Measurements from ENCODE around the gene NR2F1-AS1. TPM values are rescaled to one million over a fixed set of nuclear protein-coding genes. Genes with fewer than 3 reads are reported as not detected.

NR2F1-AS1 gene
- total RNA-seq, 1 donor from 2014 or later = 0.84 TPM

DNA sequence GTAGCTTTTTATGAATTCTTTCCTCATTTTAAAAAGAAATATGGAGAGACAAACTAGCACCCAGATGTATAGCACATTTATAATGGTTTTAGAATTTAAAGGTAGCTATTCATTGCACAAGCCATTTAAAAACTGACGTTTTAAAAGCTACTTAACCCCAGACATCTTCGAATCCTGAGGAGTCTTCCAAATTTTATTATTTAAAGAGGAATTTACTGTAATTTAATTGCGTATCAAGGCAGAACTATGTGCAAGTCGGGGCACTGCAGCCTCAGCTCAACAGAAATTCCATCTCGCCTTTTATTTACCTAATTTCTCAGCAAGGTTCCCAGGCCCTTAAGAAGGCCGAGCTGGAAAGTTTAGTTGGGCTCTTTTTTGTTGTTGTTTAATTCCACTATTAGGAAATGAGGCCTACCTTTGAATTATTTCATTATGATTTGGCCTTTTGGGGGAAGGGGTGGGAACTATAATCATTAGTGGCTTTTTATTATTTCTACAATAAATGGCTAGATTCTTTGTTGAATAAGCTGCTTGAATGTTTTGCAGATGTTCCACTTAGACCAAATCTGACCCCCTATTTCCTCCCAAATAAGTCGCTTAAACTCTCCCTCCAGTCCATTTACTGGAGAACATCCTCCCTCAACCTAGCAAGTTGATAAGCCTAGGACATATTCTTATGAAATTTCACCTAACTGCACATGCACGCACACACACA is 22.2 kb upstream of the NR2F1-AS1 start:
- no peak for ATAC-seq

DNA sequence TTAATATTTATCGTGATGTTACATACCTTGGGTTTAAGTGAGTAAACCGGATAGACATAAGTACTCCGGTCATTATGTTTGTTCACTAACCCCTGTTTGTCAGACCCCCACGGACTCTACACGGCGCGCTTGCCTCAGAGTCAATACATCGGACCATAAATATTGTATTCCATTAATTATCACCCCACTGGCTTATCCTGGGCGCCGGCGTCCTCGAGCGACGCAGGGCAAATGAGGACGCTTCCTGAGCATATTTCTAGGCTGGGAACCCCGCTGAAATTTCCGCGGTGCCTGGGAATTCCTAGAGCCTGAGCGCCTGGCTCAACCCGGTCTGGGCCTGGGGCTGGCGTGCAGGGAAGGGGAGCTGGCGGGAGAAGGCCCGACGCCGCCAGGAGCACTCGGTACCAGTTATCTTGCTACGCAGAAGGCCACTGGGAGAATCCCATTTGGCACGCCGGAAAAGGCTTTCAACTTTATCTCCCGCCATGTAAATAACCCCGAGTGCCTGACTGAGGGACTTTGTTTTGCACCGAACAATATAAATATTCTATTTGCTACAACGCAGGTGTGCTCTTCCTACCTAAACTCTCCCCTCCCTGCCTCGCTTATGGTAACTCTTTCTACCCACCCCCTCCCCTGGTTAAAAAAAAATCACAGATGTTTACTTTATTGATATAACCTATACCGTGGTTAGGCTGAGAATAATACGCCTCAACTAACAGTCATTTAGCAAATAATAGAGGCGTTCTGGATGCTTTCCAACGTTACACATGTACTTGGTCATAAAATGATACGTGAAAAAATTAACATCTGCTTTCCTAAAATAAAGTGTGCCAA is 21.4 kb upstream of the NR2F1-AS1 start:
- ATAC-seq = no peak

DNA sequence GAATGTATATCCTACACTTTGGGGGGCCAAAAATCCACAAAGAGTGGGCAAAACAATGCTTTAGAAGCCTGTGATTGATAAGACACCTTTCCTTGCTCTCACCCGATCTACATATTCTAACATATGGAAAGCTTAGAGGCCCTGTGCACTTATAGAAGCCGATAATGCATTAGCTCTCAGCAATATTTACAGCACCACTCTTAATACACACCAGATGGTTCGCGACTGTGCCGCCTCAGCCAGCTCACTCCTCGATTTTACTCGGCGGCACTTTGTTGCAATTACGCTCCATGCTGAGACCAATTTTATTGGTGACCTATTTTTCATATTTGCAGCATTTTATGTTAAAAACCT is 20.8 kb upstream of the NR2F1-AS1 start:
- no peak for ATAC-seq

DNA sequence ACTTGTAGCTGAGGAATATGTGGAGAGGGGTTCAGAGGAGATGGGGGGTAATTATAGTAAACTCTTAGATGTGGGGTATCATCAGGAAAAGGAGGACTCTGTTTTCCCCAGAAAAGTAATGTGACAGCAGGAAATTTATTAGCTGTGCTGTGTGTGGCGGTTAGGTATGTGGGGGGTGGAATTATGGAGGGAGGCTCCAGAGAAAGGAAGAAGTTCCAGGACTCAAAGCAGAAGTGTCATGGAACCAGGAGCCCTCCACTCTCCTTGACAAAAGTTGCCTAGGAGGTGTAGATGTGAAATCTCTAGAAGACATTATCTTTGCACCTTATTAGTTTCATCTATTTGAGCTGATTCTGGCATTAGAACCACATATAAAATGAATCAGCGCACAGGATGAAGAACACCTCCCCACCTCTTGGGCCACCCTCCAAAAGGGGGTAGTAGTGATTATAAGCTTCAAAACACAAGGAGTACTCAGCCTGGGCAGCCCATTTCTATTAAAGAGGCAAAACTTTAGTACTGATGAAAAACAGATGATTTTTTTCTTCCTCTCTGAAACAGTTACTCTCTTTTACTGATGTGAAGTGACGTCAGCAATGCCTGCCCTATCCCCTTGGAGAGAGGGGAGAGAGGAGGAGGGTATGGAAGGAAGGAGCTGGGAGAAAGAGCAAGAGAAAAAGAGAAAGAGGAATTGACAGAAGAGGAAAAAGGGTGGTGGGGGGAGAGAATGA is 20.2 kb upstream of the NR2F1-AS1 start:
- no peak for ATAC-seq

DNA sequence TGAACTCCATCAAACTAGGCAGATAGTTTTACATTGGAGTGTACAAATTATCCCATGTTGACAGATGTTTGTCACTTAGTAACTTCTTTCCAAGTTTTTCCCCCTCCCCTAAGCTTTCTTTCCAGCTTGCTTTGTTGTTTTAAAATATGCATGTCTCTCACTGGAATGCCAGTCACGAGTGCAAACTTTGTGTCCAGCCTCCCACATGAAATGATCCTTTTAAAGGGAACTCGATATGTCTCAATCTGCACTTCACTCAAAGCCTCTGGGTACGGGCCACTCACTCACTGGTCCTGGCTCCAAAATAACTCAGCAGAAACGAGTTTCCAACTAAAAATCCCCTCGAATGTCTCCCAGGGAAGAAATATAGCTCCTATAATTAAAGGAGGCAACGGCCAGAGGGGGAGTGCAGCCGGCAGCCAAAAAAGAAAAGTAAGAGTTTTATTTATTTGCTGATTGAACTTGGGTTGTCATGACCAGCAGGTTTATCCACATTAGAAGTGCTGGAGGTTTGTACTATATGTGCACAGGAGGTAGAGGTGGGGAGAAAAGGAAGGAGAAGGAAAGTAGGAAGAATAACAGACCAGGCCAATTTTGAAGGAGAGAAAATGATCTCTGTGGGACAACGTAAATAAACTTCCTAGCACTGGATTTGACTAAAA is 19.5 kb upstream of the NR2F1-AS1 start:
- ATAC-seq = no peak

DNA sequence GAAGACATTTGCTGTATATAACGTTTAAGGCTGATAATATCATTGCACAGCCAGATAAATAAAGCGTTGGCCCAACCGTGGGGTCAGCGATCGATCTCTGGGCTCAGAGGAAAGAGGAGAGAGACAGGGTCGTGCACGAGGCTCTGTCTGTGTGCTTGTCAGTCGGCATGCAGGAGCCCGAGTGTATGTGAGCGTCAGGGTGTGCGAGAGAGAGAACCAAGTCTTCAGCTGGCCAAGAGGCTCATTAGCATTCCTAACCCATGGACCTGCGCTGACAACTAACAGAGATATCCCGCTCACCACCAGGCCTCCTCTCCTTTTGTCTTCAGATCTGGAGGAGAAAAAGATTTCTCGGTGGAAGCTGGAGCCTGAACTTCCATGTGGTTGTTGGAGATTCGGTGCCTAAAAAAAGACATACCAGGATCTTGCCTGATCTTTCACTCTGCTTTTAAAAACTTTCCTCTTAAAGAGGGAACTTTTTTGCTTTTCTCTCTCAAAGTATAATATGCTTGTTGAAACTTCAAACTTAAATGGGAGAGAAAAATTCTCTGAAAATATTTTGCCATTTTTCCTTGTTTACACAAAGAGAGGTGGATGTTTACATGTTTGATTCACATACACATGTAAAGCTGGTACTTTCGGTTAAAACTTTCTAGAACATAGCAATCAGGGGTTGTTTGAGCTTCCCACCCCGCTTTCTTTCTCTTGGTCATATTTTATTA is 18.5 kb upstream of the NR2F1-AS1 start:
- no peak for ATAC-seq

DNA sequence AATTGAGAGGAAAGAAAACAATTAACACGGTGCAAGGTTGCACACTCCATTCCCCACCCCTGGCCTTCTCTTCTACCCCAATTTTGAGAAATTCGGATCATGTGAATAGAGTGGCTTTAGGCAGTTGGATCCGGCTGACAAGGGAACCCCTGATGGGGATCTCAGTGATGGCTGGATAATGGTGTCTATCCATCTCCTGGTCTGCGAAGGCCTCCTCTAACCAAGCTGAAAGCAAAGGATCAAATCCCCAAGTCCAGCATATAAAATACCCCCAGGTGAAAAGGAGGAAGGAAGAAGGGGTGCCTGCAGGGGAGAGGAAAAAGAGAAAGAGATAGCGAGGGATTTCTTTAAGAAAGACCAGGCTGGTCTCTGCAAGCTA is 18.0 kb upstream of the NR2F1-AS1 start:
- ATAC-seq = no peak

DNA sequence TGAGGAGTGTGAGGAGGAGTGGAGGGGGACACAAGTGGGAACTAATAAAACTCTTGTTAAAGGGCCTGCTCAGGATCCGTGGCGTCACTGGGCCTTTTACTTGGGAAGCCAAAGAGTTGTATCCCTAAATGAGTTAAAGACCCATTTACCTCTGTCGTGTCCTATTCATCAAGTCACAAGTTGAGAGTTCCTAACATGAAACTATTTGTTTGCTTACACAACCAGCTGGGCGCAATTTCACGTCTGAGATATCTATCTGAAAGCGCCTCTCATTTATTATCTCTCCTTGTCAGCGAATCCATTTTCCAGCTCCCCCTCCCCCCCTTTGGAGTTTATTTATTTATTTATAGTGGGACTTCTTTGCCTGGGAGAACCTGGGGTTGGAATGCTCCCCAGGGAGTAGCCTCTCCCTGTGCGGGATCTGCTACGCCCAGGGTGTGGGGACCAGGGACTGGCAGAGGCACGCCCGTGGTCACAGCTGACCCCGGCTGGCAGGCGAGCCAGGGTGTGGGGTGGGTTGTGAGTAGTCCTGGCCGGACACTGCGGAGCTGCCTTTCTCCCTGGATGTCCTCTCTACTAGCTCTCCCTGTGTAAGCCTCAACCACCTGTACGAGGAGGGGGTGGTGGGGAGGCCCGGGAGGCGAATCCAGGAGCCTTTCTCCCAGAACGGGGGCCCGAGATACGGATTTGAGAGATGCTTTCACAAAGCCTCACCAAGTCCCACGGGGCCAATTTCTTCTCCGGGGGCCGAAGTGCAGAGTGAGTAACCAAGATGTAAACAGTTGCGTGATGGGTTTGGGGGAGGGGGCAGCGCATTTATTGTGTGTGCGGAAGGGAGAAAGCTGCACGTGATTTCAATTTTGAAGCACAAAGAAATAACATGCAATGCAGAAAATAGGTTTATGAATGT is 17.3 kb upstream of the NR2F1-AS1 start:
- ATAC-seq = no peak

DNA sequence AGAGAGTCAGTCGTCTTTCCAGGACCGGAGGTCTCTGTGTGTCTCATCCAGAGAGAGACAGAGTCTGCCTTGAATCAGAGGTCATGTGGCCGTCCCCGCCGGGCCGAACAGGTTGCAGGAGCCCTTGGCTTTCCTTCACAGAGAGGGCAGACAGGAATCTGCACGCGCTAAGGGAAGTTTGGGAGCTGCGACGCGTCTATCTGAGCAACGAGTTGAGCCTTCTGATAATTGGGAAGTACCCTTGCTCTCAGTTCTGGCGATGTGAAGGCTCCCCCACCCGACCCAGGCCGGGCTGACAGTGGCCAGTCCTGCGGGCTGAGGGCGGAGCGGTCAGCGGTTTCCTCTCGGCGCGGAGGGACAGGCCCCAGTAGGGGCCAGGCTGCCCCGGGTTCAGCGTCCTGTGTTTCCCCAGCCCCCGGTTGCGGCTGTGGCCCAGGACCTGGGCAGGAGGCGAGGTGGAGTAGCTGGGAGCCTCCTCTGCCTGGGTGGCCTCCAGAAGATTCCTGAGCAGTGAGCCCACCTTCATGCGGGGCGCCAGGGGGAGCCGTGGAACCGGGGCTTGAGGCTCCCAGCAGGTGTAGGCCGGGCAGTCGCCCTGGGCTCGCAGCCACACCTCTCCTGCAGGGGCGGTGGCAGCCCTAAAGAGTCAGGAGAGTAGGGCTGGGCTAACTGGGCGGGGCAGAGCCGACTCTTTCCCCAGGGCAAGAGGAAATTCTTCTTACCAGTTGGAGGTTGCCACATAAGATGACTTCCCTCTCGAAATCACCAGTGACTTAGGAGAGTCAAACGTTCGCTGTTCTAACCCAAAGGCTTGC is 15.9 kb upstream of the NR2F1-AS1 start:
- peak; percentile 97 for ATAC-seq

DNA sequence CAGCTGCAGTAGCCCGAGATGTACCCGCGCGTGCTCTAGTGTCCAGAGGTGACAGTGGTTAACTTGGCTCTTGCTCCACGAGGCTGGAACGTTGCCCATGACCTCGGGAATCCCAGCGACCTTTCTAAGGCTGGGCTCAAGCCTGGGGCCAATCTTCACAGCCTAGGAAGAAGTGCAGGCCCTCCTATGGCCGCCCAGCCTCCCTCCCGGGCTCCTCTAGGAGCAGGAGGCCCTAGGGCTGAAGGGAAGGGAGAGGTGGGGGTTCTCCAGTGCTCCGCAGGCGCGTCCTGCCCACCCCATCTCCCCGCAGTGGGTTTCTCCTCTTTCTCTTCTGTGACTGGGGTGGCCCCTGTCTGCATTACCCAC is 15.3 kb upstream of the NR2F1-AS1 start:
- ATAC-seq = no peak

DNA sequence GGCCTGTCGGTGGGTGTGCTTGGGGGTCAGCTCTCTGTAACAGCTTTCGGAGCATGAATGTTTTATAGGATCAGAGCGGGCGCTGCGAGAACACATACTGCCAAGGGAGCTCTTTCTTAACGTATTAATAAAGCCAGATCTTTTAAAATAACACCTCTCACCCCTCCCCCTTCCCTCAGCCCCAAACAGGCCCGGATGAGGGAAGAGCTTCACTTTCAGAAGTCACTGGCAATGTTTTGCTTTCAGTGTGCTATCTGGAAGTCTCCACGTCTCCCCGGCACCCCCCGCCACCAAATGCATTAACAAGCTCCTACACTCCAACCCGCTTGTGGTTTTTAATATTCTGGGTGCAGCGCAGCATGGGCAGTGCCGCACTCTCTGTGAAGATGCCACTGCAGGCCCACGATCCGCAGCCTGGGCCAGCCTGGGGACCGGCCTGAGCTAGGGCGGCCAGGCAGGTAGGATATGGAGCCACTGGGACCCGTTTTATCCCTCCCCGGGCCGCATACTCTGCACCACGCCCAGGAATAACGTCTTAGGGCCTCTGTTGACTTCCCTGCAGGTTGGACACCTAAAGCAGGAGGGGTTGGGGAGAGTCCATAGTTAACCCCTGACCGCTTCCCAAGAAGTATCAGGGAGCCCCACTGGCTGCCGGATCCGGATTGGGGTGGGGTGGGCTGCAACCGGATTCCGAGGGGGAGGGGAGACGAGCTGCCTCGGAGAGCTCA is 14.6 kb upstream of the NR2F1-AS1 start:
- no peak for ATAC-seq

DNA sequence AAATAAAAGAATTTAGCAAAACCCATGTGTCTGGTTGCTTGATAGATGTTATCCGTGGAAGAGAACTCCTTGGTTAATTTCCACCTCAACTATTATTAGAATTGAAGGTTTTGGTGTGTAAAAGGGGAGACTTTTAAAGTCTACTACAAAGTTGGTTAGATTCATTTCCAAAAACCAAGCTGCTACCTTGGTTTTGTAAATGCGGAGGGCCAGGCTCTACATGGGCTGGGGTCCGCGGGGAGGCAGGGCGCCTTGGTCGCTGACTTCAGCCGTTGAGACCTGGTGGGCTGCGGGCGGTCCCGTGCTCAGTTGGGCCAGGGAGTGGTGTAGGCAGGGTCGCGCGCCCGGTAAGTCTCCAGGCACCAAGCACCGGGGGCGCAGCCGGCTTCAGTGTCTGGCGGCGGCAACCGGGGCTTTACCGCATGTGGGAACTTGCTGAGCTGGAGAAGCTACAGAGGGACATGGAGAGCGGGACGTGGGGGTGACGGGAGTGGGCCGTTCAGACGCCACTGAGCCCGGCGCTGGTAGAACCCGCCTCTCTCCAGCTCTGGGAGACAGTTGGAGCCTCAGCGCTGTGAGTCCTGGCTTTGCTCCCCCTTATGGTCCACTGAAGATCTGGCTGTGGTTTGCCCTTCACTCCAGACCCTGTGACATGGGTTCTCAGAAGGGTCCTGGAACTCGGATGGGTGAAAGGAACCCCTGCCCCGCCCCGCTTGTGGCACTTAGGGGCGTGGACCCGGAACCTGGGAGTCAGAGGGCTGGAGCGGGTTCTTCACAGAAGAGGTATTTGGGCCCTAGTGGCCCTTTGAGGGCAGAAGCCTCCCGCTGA is 13.8 kb upstream of the NR2F1-AS1 start:
- ATAC-seq = no peak

DNA sequence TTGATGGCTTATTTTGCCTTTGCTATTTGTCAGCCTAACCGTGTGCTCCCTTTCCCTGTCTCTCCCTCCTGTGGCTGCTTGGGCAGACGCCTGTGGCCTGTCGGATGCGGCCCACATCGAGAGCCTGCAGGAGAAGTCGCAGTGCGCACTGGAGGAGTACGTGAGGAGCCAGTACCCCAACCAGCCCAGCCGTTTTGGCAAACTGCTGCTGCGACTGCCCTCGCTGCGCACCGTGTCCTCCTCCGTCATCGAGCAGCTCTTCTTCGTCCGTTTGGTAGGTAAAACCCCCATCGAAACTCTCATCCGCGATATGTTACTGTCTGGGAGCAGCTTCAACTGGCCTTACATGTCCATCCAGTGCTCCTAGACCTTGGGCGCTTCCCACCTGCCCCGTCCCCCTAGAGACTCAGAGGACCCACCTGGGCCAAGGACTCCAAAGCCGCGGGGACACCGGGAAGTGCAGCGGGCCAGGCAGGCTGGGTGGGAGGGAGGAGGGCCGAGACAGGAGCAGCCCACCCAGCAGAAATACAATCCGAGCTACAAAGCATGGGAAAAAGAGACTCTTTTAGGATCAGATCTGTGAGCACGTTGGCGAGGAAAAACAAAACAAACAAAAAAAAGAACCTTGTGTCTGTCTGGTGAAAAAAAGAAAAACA is 12.6 kb upstream of the NR2F1-AS1 start:
- no peak for ATAC-seq

DNA sequence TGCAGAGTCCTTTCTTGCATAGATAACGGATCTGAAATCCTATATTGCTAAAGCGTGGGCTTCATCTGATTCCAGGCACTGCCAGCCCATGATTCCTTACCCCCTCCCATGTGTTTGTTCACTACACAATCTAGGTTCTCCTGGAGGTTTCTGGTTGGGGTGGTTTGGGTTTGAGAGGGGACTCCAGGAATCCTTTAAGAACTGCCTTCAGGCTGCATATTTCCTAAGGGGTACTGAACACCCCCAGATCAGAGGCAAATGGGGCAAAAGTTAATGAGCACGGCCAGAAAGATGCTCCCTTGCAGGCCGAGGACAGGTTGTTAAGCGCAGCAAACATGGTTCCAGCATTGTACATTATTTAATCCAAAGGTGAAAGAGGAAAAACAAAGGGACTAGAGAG is 11.9 kb upstream of the NR2F1-AS1 start:
- no peak for ATAC-seq

DNA sequence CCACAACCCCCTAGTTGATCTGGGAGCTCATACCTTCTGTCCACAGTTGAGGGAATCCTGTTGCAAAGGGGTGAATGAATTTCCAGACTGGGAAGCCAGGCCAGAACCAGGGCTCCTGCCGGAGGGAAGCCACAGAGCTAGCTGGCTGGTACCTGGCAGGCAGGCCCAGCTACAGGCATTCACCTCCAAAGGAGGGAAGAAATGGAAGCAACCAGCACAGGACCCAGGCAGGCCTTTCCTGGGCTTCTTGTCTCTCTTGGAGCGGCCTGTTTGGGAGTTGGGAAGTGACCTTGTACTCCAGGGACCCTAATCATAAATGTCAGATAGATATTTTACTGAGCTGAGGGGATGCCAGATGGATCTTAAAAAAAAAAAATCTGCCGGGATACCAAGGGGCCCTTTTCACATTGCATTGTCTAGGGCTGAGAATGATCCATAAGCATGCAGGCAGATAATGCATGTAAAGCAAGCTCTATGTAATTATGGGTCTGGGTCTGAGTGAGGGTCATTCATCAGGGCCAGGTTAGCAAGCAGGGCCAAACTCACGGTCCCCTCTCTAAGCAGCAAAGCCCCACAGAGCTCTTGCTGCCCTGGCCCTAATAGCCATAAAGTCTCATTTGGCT is 10.4 kb upstream of the NR2F1-AS1 start:
- ATAC-seq = no peak

DNA sequence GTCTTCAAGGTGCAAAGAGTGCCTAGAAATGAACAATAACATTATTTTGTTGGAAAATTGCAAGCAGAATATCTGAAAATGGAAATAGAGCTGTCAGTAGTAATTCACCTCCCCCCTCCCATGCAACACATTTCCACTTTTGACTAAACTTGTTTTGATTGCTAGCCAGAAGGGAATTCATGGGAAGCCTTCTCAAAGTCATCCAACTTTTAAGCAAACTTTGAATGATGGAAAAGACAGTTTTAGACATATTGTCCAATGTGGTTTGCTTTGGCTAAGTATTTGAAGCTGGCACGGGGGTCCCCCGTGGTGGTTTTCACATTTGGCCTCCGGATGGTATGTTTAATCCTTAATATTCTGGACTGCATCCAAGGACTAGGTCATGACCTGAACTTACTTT is 9.5 kb upstream of the NR2F1-AS1 start:
- ATAC-seq = no peak

DNA sequence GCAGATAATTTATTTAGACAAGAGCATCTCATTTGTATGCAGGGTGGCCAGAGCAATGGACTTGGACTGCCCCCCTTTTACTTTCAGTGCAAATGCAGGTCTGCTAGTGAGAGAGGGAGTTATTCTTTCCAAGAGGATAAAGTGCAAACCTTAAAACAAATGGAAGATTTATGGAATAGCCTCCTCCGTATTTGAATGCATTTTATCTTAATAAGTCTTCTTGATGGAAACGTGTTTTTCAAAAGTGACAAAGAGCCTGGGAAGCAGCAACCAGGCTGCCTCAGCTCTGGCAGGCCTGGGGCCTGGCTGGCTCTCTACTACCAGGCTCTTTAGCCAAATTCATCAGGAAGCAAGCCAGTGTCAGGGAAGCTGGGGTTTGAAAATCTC is 8.8 kb upstream of the NR2F1-AS1 start:
- ATAC-seq = no peak
